ENCODE measurements around the gene TUBB6. TPM values are rescaled to one million over a fixed set of nuclear protein-coding genes. Genes with fewer than 3 reads are reported as not detected.

Gene TUBB6
- total RNA-seq, 1 experiment from 2014 or later = 149 TPM

DNA sequence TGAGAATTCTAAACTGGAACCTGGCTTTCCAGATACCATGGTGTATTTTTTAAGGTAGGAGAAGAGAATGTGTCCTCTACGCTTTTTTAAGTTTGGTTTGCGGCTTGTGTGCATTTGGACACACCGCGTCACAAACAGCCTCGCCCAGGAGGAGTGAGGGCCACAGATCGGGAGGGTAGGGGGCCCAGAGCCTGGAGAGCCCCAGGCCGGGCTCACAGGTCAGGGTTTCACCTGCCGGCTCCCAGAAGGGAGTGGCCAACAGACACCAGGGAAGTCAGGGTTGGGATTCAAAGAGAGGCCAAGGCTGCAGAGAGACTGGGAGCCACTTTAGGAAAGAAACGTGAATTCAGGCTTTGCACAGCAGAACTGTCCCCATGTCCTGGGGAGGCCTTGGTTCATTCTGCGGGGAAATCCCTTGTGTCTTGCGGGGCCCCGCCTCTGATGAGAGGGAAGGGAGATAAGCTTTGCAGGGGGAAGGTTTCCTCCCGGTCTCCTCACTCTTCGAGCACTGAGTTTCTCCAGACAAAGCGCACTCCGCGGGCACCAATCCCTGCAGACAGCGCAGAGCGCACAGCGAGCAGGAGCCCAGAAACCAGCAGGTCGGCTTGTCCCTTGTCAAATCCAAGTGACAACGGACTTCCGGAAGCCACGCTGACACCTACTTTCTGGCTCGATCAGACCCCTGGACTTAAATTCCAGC is 2.0 kb upstream of the TUBB6 start:
- Mint-ChIP-seq H3K27me3 (ENCODE audit: insufficient read depth, unreplicated experiment) (no peaks in the 10 kb centered on the region), H3K4me1 (ENCODE audit: low read depth, unreplicated experiment) (peaks cover 12% of the 10 kb centered on the region), H3K36me3 (ENCODE audit: insufficient read depth, unreplicated experiment) (peaks cover 28% of the 10 kb centered on the region), H3K4me3 (ENCODE audit: unreplicated experiment) (peak overlapping the region; percentile 80), H3K9me3 (ENCODE audit: unreplicated experiment) (no peaks in the 10 kb centered on the region), H3K27ac (ENCODE audit: unreplicated experiment) (peak overlapping the region; percentile 24)
- Histone ChIP-seq H3K27me3 (replicated peaks; ENCODE audit: control insufficient read depth, insufficient read depth, low read length) (no peaks in the 10 kb centered on the region), H3K4me1 (peaks cover 27% of the 10 kb centered on the region), H3K36me3 (ENCODE audit: control insufficient read depth, insufficient read depth, low read length) (peaks cover 2% of the 10 kb centered on the region; the same call in 1 of the 2 replicates), H3K9me3 (peaks cover 5% of the 10 kb centered on the region; the same call in 1 of the 2 replicates), H3K4me3 (ENCODE audit: low read depth, low read length) (no peak overlapping the region)
- no TSS peak for BruUV-seq (replicated peaks)
- ChIA-PET POLR2A (interaction anchor here (0.6 kb wide), 1 partner anchor 8 kb away, joined by 3 read pairs; no protein-coding TSS in a partner anchor), CTCF (interaction anchor here (0.9 kb wide), 1 partner anchor 17 kb away, joined by 12 read pairs; no protein-coding TSS in a partner anchor)
- TF ChIP-seq CTCF (IDR thresholded peaks at IDR 0.05; ENCODE audit: insufficient read depth in 1 of 2, low read depth in 1 of 2, low read length in 1 of 2, severe bottlenecking in 1 of 2, unreplicated experiment in 1 of 2) = no peak
- intact Hi-C loops (cut with micrococcal nuclease; ENCODE audit: unreplicated experiment) = no loop called here
- no peak for DNase-seq

DNA sequence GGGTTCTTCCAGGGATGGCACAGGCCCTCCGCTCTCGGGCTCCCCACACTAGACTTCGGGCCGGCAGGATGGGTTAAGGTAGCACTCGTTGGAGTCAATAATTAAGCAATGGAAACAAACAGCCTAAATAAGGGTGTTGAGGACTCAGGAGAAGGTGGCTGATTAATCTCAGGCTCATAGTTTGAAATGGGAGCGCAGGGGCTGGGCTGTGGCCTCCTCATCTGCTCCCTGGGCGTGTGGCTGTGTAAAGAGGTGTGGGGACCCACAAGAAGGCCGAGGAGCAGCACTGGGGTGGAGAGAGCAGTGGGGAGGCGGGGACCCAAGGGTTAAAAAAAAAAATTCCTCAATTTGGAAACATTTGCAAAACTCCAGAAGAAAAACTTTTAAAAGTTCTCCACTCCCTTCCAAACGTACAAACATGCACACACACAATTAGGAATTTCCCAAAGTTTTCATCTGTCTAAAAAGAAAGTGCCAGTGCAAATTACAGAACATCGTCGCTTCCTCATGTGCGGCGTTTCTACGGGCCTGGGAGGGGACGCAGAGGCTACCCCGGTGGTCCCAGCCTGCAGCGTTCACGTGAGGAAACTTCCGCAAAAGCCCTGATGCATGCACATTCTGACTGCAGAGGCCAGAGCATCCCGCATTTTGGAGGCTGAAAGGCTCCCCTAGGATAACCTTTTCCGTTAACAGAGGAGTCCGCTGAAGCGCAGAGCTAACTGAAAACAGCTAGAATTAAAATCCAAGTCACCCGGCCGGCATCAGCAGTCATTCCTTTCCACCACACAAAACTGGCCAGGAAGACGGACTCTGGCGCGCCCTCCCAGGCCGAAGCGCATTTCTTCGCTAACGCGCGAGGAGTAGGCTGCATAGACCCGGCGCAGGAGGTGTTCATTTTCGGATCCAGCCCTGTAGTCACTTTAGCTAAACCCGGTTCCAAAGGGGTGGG is 1.0 kb upstream of the TUBB6 start:
- Histone ChIP-seq H3K4me1 (peaks cover 26% of the 10 kb centered on the region), H3K27me3 (replicated peaks; ENCODE audit: control insufficient read depth, insufficient read depth, low read length) (no peaks in the 10 kb centered on the region), H3K36me3 (ENCODE audit: control insufficient read depth, insufficient read depth, low read length) (peaks cover 2% of the 10 kb centered on the region; the same call in 1 of the 2 replicates), H3K4me3 (ENCODE audit: low read depth, low read length) (no peak overlapping the region), H3K9me3 (peaks cover 12% of the 10 kb centered on the region)
- intact Hi-C loops (cut with micrococcal nuclease; ENCODE audit: unreplicated experiment) = no loop called here
- Mint-ChIP-seq H3K4me3 (ENCODE audit: unreplicated experiment) (peak overlapping the region; percentile 80), H3K36me3 (ENCODE audit: insufficient read depth, unreplicated experiment) (peaks cover 38% of the 10 kb centered on the region), H3K27me3 (ENCODE audit: insufficient read depth, unreplicated experiment) (no peaks in the 10 kb centered on the region), H3K9me3 (ENCODE audit: unreplicated experiment) (no peaks in the 10 kb centered on the region), H3K4me1 (ENCODE audit: low read depth, unreplicated experiment) (peaks cover 12% of the 10 kb centered on the region), H3K27ac (ENCODE audit: unreplicated experiment) (peak overlapping the region; percentile 24)
- CTCF ChIA-PET = interaction anchor here (0.8 to 0.9 kb wide), 2 partner anchors 18 to 21 kb away, joined by 10 to 12 read pairs; no protein-coding TSS in a partner anchor
- TSS peak; percentile 79 for BruUV-seq (replicated peaks)
- POLR2A ChIA-PET = interaction anchor here (0.6 kb wide), 1 partner anchor 7 kb away, joined by 3 read pairs; no protein-coding TSS in a partner anchor
- no peak for TF ChIP-seq CTCF (IDR thresholded peaks at IDR 0.05; ENCODE audit: insufficient read depth in 1 of 2, low read depth in 1 of 2, low read length in 1 of 2, severe bottlenecking in 1 of 2, unreplicated experiment in 1 of 2)
- no peak for DNase-seq
